Spleen (tissue), 7 donors: ENCODE results near the gene KANK3.
A peak's percentile ranks its signal among the peaks of the same experiment; 100 is the strongest.

Source experiments
- POLR2A ChIP-seq, 3 donors: fragments of 450-650 bp; IDR thresholded peaks; one replicate each; pipeline ENCODE4 v1.5.1; 2017; ENCODE audit warnings: antibody characterized with exemption in 3 of 3, mild to moderate bottlenecking in 1 of 3
- POLR2AphosphoS5 ChIP-seq, 3 donors: sonication (generic); formaldehyde crosslinking; IDR thresholded peaks; one replicate each; pipeline ENCODE4 v1.5.1; 2017; ENCODE audit warnings: antibody characterized with exemption in 3 of 3
- TF ChIP-seq, protein P1 (sequence below), 11 experiments: fragments of 200-600 bp in 7 of 11; fragments of 450-650 bp in 4 of 11; sonication (generic) in 4 of 11; IDR thresholded peaks in 8 of 11; conservative IDR thresholded peaks in 3 of 11; 1 replicate in 7 of 11; 2 replicates in 4 of 11; pipeline versions ENCODE4 v1.4.0 to v1.8.0; 2016 to 2021; ENCODE audit warnings: antibody characterized with exemption in 11 of 11, inconsistent platforms in 4 of 11, mild to moderate bottlenecking in 1 of 11
- donor health status: DM: no; HTN: no; CAD: no; lungs with moderate emphysema.
- donor health status: DM: no; HTN: no; CAD: no.
- donor health status: DM: no; HTN: no; CAD: no.

GRCh38 chr19:8323781-8324185 is 19.3 kb downstream of the KANK3 start:
- TF ChIP-seq, protein P1, sequence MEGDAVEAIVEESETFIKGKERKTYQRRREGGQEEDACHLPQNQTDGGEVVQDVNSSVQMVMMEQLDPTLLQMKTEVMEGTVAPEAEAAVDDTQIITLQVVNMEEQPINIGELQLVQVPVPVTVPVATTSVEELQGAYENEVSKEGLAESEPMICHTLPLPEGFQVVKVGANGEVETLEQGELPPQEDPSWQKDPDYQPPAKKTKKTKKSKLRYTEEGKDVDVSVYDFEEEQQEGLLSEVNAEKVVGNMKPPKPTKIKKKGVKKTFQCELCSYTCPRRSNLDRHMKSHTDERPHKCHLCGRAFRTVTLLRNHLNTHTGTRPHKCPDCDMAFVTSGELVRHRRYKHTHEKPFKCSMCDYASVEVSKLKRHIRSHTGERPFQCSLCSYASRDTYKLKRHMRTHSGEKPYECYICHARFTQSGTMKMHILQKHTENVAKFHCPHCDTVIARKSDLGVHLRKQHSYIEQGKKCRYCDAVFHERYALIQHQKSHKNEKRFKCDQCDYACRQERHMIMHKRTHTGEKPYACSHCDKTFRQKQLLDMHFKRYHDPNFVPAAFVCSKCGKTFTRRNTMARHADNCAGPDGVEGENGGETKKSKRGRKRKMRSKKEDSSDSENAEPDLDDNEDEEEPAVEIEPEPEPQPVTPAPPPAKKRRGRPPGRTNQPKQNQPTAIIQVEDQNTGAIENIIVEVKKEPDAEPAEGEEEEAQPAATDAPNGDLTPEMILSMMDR (IDR thresholded peaks at IDR 0.05 in 8 of 11, conservative IDR thresholded peaks at IDR 0.05 in 3 of 11) = no peak
- TF ChIP-seq POLR2A (IDR thresholded peaks at IDR 0.05) (no peak), POLR2AphosphoS5 (IDR thresholded peaks at IDR 0.05) (peak in 1 of 3 donors; percentile 20)
